Ishikawa (cell line): ENCODE results near the gene NAV2.

Experiments
- CEBPB ChIP-seq: IDR thresholded peaks from 2 replicates; pipeline ENCODE4 v1.6.1; 2012
- CREB1 ChIP-seq: IDR thresholded peaks from 2 replicates; pipeline ENCODE4 v1.6.1; 2012; ENCODE audit warnings: low read depth
- EGR1 ChIP-seq: IDR thresholded peaks from 2 replicates; pipeline ENCODE4 v1.6.1; 2012
- EP300 ChIP-seq: IDR thresholded peaks from 2 replicates; pipeline ENCODE4 v1.6.1; 2012; ENCODE audit warnings: borderline replicate concordance
- FOXM1 ChIP-seq: IDR thresholded peaks from 2 replicates; pipeline ENCODE4 v1.6.1; 2012; ENCODE audit warnings: low read depth, borderline replicate concordance
- NFIC ChIP-seq: IDR thresholded peaks from 2 replicates; pipeline ENCODE4 v1.6.1; 2012
- RAD21 ChIP-seq: IDR thresholded peaks from 2 replicates; pipeline ENCODE4 v1.6.1; 2012; ENCODE audit warnings: low read depth
- TAF1 ChIP-seq: IDR thresholded peaks from 2 replicates; pipeline ENCODE4 v1.6.1; 2012; ENCODE audit warnings: low read depth, mild to moderate bottlenecking
- TEAD4 ChIP-seq: IDR thresholded peaks from 2 replicates; pipeline ENCODE4 v1.6.1; 2012
- YY1 ChIP-seq: IDR thresholded peaks from 2 replicates; pipeline ENCODE4 v1.6.1; 2012; ENCODE audit warnings: low read depth
- ZBTB7A ChIP-seq: IDR thresholded peaks from 2 replicates; pipeline ENCODE4 v1.6.1; 2012; ENCODE audit warnings: low read depth
- TF ChIP-seq, protein P1 (sequence below): IDR thresholded peaks from 2 replicates; pipeline ENCODE4 v1.6.1; 2012; ENCODE audit warnings: low read depth, mild to moderate bottlenecking
- TF ChIP-seq, protein P2 (sequence below): IDR thresholded peaks from 2 replicates; pipeline ENCODE4 v1.6.1; 2012
- TF ChIP-seq, protein P3 (sequence below): IDR thresholded peaks from 2 replicates; pipeline ENCODE4 v1.6.1; 2012

DNA sequence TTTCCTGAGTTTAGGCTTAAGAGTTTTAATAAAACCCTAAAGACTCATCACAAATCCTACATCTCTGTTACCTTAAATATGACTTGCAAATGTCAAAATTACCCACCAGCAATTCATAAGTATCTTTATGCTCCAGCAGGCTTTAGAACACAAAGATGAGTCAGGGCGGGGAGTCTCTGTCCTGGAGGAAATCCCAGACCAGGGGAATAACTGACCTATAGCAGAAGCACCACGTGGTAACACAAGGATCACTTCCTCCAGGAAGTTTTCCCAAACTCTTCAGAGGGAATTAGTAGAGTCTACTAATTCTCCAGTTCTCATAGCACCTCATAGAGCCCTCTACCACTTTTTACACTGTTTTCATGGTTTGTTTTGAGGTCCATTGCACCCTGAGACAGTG, 217.0 kb downstream of the NAV2 start:
- TF ChIP-seq YY1 (no peak), TAF1 (no peak), EP300 (no peak), RAD21 (no peak), CREB1 (no peak), EGR1 (no peak), CEBPB (no peak), TEAD4 (no peak), ZBTB7A (no peak), FOXM1 (no peak), NFIC (no peak)
- TF ChIP-seq, protein P1, sequence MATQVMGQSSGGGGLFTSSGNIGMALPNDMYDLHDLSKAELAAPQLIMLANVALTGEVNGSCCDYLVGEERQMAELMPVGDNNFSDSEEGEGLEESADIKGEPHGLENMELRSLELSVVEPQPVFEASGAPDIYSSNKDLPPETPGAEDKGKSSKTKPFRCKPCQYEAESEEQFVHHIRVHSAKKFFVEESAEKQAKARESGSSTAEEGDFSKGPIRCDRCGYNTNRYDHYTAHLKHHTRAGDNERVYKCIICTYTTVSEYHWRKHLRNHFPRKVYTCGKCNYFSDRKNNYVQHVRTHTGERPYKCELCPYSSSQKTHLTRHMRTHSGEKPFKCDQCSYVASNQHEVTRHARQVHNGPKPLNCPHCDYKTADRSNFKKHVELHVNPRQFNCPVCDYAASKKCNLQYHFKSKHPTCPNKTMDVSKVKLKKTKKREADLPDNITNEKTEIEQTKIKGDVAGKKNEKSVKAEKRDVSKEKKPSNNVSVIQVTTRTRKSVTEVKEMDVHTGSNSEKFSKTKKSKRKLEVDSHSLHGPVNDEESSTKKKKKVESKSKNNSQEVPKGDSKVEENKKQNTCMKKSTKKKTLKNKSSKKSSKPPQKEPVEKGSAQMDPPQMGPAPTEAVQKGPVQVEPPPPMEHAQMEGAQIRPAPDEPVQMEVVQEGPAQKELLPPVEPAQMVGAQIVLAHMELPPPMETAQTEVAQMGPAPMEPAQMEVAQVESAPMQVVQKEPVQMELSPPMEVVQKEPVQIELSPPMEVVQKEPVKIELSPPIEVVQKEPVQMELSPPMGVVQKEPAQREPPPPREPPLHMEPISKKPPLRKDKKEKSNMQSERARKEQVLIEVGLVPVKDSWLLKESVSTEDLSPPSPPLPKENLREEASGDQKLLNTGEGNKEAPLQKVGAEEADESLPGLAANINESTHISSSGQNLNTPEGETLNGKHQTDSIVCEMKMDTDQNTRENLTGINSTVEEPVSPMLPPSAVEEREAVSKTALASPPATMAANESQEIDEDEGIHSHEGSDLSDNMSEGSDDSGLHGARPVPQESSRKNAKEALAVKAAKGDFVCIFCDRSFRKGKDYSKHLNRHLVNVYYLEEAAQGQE: no peak
- TF ChIP-seq, protein P2, sequence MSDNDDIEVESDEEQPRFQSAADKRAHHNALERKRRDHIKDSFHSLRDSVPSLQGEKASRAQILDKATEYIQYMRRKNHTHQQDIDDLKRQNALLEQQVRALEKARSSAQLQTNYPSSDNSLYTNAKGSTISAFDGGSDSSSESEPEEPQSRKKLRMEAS: no peak
- TF ChIP-seq, protein P3, sequence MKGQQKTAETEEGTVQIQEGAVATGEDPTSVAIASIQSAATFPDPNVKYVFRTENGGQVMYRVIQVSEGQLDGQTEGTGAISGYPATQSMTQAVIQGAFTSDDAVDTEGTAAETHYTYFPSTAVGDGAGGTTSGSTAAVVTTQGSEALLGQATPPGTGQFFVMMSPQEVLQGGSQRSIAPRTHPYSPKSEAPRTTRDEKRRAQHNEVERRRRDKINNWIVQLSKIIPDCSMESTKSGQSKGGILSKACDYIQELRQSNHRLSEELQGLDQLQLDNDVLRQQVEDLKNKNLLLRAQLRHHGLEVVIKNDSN: no peak
